ENCODE data around the gene DPP6.

The DPP6 gene

GRCh38 chr7:154440651-154441050, 388.5 kb downstream of the DPP6 start:
- DNase-seq (ENCODE audit: low read depth in 2 of 2, low spot score in 1 of 2), result no peak

GRCh38 chr7:154441811-154442210, 389.6 kb downstream of the DPP6 start:
- no peak for DNase-seq (ENCODE audit: low read depth in 2 of 2, low spot score in 1 of 2)

- no peak for DNase-seq (ENCODE audit: low read depth in 2 of 2, low spot score in 1 of 2)
Observed at GRCh38 chr7:154442939-154443338, 390.7 kb downstream of the DPP6 start.

- no peak for DNase-seq (ENCODE audit: low read depth in 2 of 2, low spot score in 1 of 2)
Observed at GRCh38 chr7:154450451-154450850, 398.3 kb downstream of the DPP6 start.

- no peak for DNase-seq (ENCODE audit: low read depth in 2 of 2, low spot score in 1 of 2)
Observed at GRCh38 chr7:154451480-154452457, 399.6 kb downstream of the DPP6 start.

GRCh38 chr7:154463794-154464193, 411.6 kb downstream of the DPP6 start:
- DNase-seq (ENCODE audit: low read depth in 2 of 2, low spot score in 1 of 2), result no peak

GRCh38 chr7:154469652-154470051, 417.5 kb downstream of the DPP6 start:
- DNase-seq (ENCODE audit: low read depth in 2 of 2, low spot score in 1 of 2), result no peak

- DNase-seq (ENCODE audit: low read depth in 2 of 2, low spot score in 1 of 2), result no peak
Observed at GRCh38 chr7:154472343-154472742, 420.1 kb downstream of the DPP6 start.

GRCh38 chr7:154473360-154473759, 421.2 kb downstream of the DPP6 start:
- DNase-seq (ENCODE audit: low read depth in 2 of 2, low spot score in 1 of 2), result no peak

- no peak for DNase-seq (ENCODE audit: low read depth in 2 of 2, low spot score in 1 of 2)
Observed at GRCh38 chr7:154474903-154475520, 422.8 kb downstream of the DPP6 start.

GRCh38 chr7:154475864-154476263, 423.7 kb downstream of the DPP6 start:
- DNase-seq (ENCODE audit: low read depth in 2 of 2, low spot score in 1 of 2), result no peak

- DNase-seq (ENCODE audit: low read depth in 2 of 2, low spot score in 1 of 2), result no peak
Observed at GRCh38 chr7:154480817-154481216, 428.6 kb downstream of the DPP6 start.

- DNase-seq (ENCODE audit: low read depth in 2 of 2, low spot score in 1 of 2), result no peak
Observed at GRCh38 chr7:154482863-154483262, 430.7 kb downstream of the DPP6 start.

GRCh38 chr7:154484406-154484805, 432.2 kb downstream of the DPP6 start:
- DNase-seq (ENCODE audit: low read depth in 2 of 2, low spot score in 1 of 2), result no peak

- no peak for DNase-seq (ENCODE audit: low read depth in 2 of 2, low spot score in 1 of 2)
Observed at GRCh38 chr7:154484943-154485342, 432.7 kb downstream of the DPP6 start.

GRCh38 chr7:154489897-154490296, 437.7 kb downstream of the DPP6 start:
- no peak for DNase-seq (ENCODE audit: low read depth in 2 of 2, low spot score in 1 of 2)

- no peak for DNase-seq (ENCODE audit: low read depth in 2 of 2, low spot score in 1 of 2)
Observed at GRCh38 chr7:154493594-154493993, 441.4 kb downstream of the DPP6 start.

- no peak for DNase-seq (ENCODE audit: low read depth in 2 of 2, low spot score in 1 of 2)
Observed at GRCh38 chr7:154497751-154498150, 445.6 kb downstream of the DPP6 start.

- DNase-seq (ENCODE audit: low read depth in 2 of 2, low spot score in 1 of 2), result no peak
Observed at GRCh38 chr7:154503962-154504550, 451.9 kb downstream of the DPP6 start.

- DNase-seq (ENCODE audit: low read depth in 2 of 2, low spot score in 1 of 2), result no peak
Observed at GRCh38 chr7:154504918-154505317, 452.7 kb downstream of the DPP6 start.

- no peak for DNase-seq (ENCODE audit: low read depth in 2 of 2, low spot score in 1 of 2)
Observed at GRCh38 chr7:154505362-154505761, 453.2 kb downstream of the DPP6 start.

GRCh38 chr7:154509192-154509591, 457.0 kb downstream of the DPP6 start:
- no peak for DNase-seq (ENCODE audit: low read depth in 2 of 2, low spot score in 1 of 2)

All from stimulated activated CD8-positive, alpha-beta memory T cell treated with anti-CD3 and anti-CD28 coated beads, Interleukin-4, amount 100 ng/mL, for 4 hours (primary cell).